Esophagus muscularis mucosa (tissue), 4 donors: ENCODE results near the gene ZMYND19.

Experiments used
- CTCF ChIP-seq, 3 experiments: fragments of 200-600 bp in 2 of 3; fragments of 450-650 bp in 1 of 3; sonication (generic) in 2 of 3; IDR thresholded peaks; one replicate each; pipeline ENCODE4 v1.5.1; 2017 to 2019; ENCODE audit warnings: antibody characterized with exemption in 3 of 3, mild to moderate bottlenecking in 2 of 3, moderate library complexity in 1 of 3
- EP300 ChIP-seq: sonication (generic); formaldehyde crosslinking; IDR thresholded peaks from one replicate; pipeline ENCODE4 v1.6.1; 2017; ENCODE audit warnings: antibody characterized with exemption
- POLR2A ChIP-seq: fragments of 450-650 bp; IDR thresholded peaks from one replicate; pipeline ENCODE4 v1.6.1; 2017; ENCODE audit warnings: antibody characterized with exemption, moderate library complexity, mild to moderate bottlenecking, low read depth
- POLR2AphosphoS5 ChIP-seq, 2 donors: sonication (generic); formaldehyde crosslinking; IDR thresholded peaks; one replicate each; pipeline ENCODE4 v1.6.1; 2017; ENCODE audit warnings: antibody characterized with exemption in 2 of 2

- no peak for TF ChIP-seq CTCF (IDR thresholded peaks at IDR 0.05)
- no peak for TF ChIP-seq POLR2A
- TF ChIP-seq POLR2AphosphoS5 (IDR thresholded peaks at IDR 0.05): no peak
- TF ChIP-seq EP300: no peak
Measured at GRCh38 chr9:137607141-137607857, 17.0 kb upstream of the ZMYND19 start.
